Uterus (tissue), 2 donors: ENCODE data around the gene RHAG.

Source experiments
- CTCF ChIP-seq, 4 experiments: fragments of 200-600 bp in 2 of 4; fragments of 450-650 bp in 2 of 4; sonication (generic) in 2 of 4; IDR thresholded peaks; one replicate each; pipeline ENCODE4 v1.5.1; 2016 to 2019; ENCODE audit warnings: antibody characterized with exemption in 4 of 4, mild to moderate bottlenecking in 2 of 4, moderate library complexity in 1 of 4
- POLR2A ChIP-seq, 2 donors: fragments of 450-650 bp; IDR thresholded peaks; one replicate each; pipeline ENCODE4 v1.6.1; 2016; ENCODE audit warnings: antibody characterized with exemption in 2 of 2, mild to moderate bottlenecking in 1 of 2, moderate library complexity in 1 of 2

GRCh38 chr6:49647476-49647875 is 10.8 kb upstream of the RHAG start:
- TF ChIP-seq CTCF (IDR thresholded peaks at IDR 0.05) (no peak), POLR2A (IDR thresholded peaks at IDR 0.05) (no peak)
